CD14-positive monocyte (primary cell): ENCODE results near the gene MGARP. TPM values are rescaled to one million over a fixed set of nuclear protein-coding genes. Genes with fewer than 3 reads are reported as not detected.

Experiments
- DNase-seq, 3 donors: peaks; one replicate each; pipeline ENCODE4 v3.0.0-alpha.2; 2011 to 2022
- H2AFZ ChIP-seq: 2 replicates; pipeline ENCODE4 v1.6.0; 2012; ENCODE audit warnings: mild to moderate bottlenecking, low read depth, low read length, inconsistent platforms; ENCODE audit not compliant: insufficient read depth, poor library complexity, severe bottlenecking
- H3K27ac ChIP-seq, 2 donors: 1 replicate in 1 of 2; 2 replicates in 1 of 2; pipeline ENCODE4 v1.5.1; 2012 to 2013; ENCODE audit warnings: low read length in 2 of 2, control low read depth in 1 of 2, inconsistent platforms in 1 of 2, low read depth in 1 of 2, mild to moderate bottlenecking in 1 of 2
- H3K27me3 ChIP-seq, 2 donors: one replicate each; pipeline versions ENCODE4 v1.6.0 to v1.6.1; 2011 to 2013; ENCODE audit warnings: low read length in 2 of 2; ENCODE audit not compliant: control insufficient read depth in 2 of 2, insufficient read depth in 2 of 2
- H3K36me3 ChIP-seq, 2 donors: replicated peaks in 1 of 2; 1 replicate in 1 of 2; 2 replicates in 1 of 2; pipeline versions ENCODE4 v1.5.1 to v1.6.1; 2012 to 2013; ENCODE audit warnings: low read length in 2 of 2, control low read depth in 1 of 2, inconsistent platforms in 1 of 2, mild to moderate bottlenecking in 1 of 2; ENCODE audit not compliant: insufficient read depth in 2 of 2, control insufficient read depth in 1 of 2
- H3K4me1 ChIP-seq, 2 donors: 1 replicate in 1 of 2; 2 replicates in 1 of 2; pipeline versions ENCODE4 v1.5.1 to v1.6.1; 2012 to 2013; ENCODE audit warnings: low read length in 2 of 2, control low read depth in 1 of 2, inconsistent platforms in 1 of 2, mild to moderate bottlenecking in 1 of 2, moderate library complexity in 1 of 2; ENCODE audit not compliant: insufficient read depth in 2 of 2, control insufficient read depth in 1 of 2
- H3K4me2 ChIP-seq: replicated peaks from 2 replicates; pipeline ENCODE3; 2012; ENCODE audit warnings: low read length, moderate library complexity, mild to moderate bottlenecking; ENCODE audit not compliant: poor library complexity, severe bottlenecking; ENCODE audit errors: extremely low read depth
- H3K4me3 ChIP-seq, 3 experiments: fragments of 200-600 bp in 1 of 3; sonication (generic) in 1 of 3; replicated peaks in 1 of 3; 1 replicate in 2 of 3; 2 replicates in 1 of 3; pipeline ENCODE4 v1.5.1; 2011 to 2013; ENCODE audit warnings: low read length in 3 of 3, mild to moderate bottlenecking in 3 of 3, control low read depth in 2 of 3, low read depth in 2 of 3, inconsistent platforms in 1 of 3, moderate library complexity in 1 of 3
- H3K79me2 ChIP-seq: 2 replicates; pipeline ENCODE4 v1.6.0; 2012; ENCODE audit warnings: mild to moderate bottlenecking, control low read depth, inconsistent platforms, low read length, moderate library complexity; ENCODE audit not compliant: insufficient read depth
- H3K9ac ChIP-seq: 2 replicates; pipeline ENCODE4 v1.6.0; 2017; ENCODE audit warnings: low read length, mild to moderate bottlenecking; ENCODE audit not compliant: insufficient read depth, poor library complexity, severe bottlenecking
- H3K9me3 ChIP-seq, 2 donors: replicated peaks in 1 of 2; 1 replicate in 1 of 2; 2 replicates in 1 of 2; pipeline versions ENCODE4 v1.5.1 to v1.6.1; 2012 to 2013; ENCODE audit warnings: low read length in 2 of 2, control low read depth in 1 of 2; ENCODE audit not compliant: control insufficient read depth in 1 of 2, insufficient read depth in 1 of 2
- H4K20me1 ChIP-seq: 2 replicates; pipeline ENCODE4 v1.6.0; 2012; ENCODE audit warnings: mild to moderate bottlenecking, low read length, control low read depth, moderate library complexity; ENCODE audit not compliant: insufficient read depth
- H3K27ac Mint-ChIP-seq, 7 donors: one replicate each; pipeline ENCODE4 v1.8.0; 2020; ENCODE audit warnings: mild to moderate bottlenecking in 7 of 7, mixed read lengths in 7 of 7, moderate library complexity in 6 of 7, inconsistent platforms in 2 of 7
- H3K27me3 Mint-ChIP-seq, 3 donors: one replicate each; pipeline ENCODE4 v1.8.0; 2021 to 2022; ENCODE audit warnings: low read depth in 3 of 3, mild to moderate bottlenecking in 3 of 3, mixed read lengths in 3 of 3, moderate library complexity in 3 of 3, inconsistent platforms in 1 of 3
- H3K36me3 Mint-ChIP-seq, 2 donors: one replicate each; pipeline ENCODE4 v1.8.0; 2020; ENCODE audit warnings: mixed read lengths in 2 of 2, inconsistent platforms in 1 of 2, mild to moderate bottlenecking in 1 of 2
- H3K4me1 Mint-ChIP-seq: one replicate; pipeline ENCODE4 v1.8.0; 2020; ENCODE audit warnings: mild to moderate bottlenecking, mixed read lengths
- H3K4me3 Mint-ChIP-seq, 2 donors: one replicate each; pipeline ENCODE4 v1.8.0; 2020; ENCODE audit warnings: mild to moderate bottlenecking in 2 of 2, mixed read lengths in 2 of 2, moderate library complexity in 1 of 2
- H3K9me3 Mint-ChIP-seq, 7 donors: one replicate each; pipeline ENCODE4 v1.8.0; 2020 to 2022; ENCODE audit warnings: mixed read lengths in 7 of 7, mild to moderate bottlenecking in 6 of 7, moderate library complexity in 6 of 7, inconsistent platforms in 2 of 7
- WGBS: methylation state at CpG from one replicate; pipeline ENCODE4 v1.1.5; 2013; ENCODE audit warnings: missing lambda C conversion rate; ENCODE audit not compliant: insufficient coverage; 5-methylcytosine and 5-hydroxymethylcytosine counted together
- intact Hi-C, 2 donors: fragments of 100-400 bp; cut with micrococcal nuclease; formaldehyde crosslinking; loops; one replicate each; pipeline versions ENCODE4 v1.15.0 to v1.15.1; 2023
- polyA plus RNA-seq, 3 donors: library from polyadenylated mRNA; depleted of rRNA in 1 of 3; unstranded in 2 of 3; stranded (reverse) in 1 of 3; fragments of 300-500 nt in 2 of 3; fragments of >200 nt in 1 of 3; fragmentation: Illumina TruSeq in 2 of 3; gene quantifications; 1 replicate in 2 of 3; 2 replicates in 1 of 3; pipeline ENCODE4 v1.2.3, GENCODE V29; 2012 to 2021
- TF ChIP-seq, protein P1 (sequence below): fragments of 200-600 bp; IDR thresholded peaks from one replicate; pipeline ENCODE4 v1.8.0; 2022; ENCODE audit warnings: antibody characterized with exemption, mild to moderate bottlenecking

Gene MGARP
- polyA plus RNA-seq, 3 donors, result 0.19 TPM; not detected in 2

DNA sequence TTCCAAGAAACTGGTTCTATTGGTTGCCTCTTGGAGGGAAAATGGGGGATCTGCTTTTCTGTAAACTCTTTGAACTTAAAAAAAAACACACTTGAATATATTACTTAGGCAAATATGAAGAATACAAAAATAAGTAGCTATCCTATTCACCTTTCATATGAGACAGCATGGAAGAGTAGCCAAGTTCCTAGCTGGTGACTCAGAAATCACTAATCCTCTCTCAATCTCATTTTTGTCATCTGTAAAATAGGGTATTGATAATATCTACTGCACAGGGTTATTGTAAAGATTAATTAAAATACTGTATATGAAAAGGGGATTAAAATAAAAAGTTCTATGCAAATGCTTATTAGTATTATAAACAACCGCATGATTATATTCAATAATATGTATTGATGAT, 12.7 kb downstream of the MGARP start:
- Mint-ChIP-seq H3K4me3 (no peak overlapping the region), H3K4me1 (peaks cover 20% of the 10 kb centered on the region), H3K27me3 (no peaks in the 10 kb centered on the region), H3K36me3 (no peaks in the 10 kb centered on the region), H3K9me3 (peaks cover 0 to 2% (median 0%) of the 10 kb centered on the region in 7 donors), H3K27ac (no peak overlapping the region)
- Histone ChIP-seq H3K36me3 (no peaks in the 10 kb centered on the region), H2AFZ (no peak overlapping the region), H4K20me1 (no peaks in the 10 kb centered on the region), H3K27me3 (no peaks in the 10 kb centered on the region), H3K4me3 (no peak overlapping the region), H3K9ac (no peak overlapping the region), H3K79me2 (no peaks in the 10 kb centered on the region), H3K27ac (no peak overlapping the region), H3K4me2 (no peak overlapping the region), H3K9me3 (no peaks in the 10 kb centered on the region), H3K4me1 (peaks cover 8 to 14% of the 10 kb centered on the region in 2 donors)
- intact Hi-C loops, result no loop called here
- DNase-seq, result no peak
- WGBS, result no CpG with 5 or more reads among the region's 1 CpG
- TF ChIP-seq, protein P1, sequence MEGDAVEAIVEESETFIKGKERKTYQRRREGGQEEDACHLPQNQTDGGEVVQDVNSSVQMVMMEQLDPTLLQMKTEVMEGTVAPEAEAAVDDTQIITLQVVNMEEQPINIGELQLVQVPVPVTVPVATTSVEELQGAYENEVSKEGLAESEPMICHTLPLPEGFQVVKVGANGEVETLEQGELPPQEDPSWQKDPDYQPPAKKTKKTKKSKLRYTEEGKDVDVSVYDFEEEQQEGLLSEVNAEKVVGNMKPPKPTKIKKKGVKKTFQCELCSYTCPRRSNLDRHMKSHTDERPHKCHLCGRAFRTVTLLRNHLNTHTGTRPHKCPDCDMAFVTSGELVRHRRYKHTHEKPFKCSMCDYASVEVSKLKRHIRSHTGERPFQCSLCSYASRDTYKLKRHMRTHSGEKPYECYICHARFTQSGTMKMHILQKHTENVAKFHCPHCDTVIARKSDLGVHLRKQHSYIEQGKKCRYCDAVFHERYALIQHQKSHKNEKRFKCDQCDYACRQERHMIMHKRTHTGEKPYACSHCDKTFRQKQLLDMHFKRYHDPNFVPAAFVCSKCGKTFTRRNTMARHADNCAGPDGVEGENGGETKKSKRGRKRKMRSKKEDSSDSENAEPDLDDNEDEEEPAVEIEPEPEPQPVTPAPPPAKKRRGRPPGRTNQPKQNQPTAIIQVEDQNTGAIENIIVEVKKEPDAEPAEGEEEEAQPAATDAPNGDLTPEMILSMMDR, result no peak

DNA sequence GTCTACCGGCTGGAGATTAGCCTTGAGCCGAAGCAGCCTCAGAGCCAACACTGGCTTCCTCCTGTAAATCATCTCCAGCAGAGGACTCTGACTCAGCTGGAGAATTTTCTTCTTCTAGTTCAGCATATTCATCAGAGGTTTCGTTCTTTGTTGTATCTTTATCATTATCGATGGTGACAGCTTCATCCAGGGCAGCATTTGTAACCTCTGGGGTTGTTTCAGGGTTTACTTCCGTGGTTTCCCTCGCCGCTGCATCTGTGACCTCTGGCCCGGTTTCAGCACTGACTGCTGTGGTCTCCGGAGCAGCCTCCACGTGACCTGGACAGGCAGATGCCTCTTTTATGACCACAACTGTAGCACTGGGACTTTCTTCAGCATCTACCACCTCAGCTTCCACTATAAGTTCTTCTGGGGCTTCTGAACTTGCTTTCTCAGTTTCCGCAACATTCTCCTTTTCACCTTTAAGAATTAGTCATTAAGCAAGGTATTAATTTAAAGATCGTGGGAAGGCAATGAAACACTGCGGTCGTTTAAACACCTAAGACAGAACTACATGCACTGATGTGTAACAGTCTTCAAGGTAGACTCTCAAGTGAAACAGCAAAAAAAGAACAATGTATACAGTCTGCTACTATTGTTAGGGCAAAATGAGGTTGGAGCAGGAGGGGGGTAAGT, 13.3 kb downstream of the MGARP start:
- H3K27ac ChIP-seq, result peak overlapping the region in 1 of 2 donors; percentile 50
- peak overlapping the region; percentile 76 for H2AFZ ChIP-seq
- no peaks in the 10 kb centered on the region for H3K27me3 ChIP-seq

More for the DNA sequence above, 13.3 kb downstream of the MGARP start:
- H3K4me3 Mint-ChIP-seq, result peak overlapping the region; percentile 81 to 93
- TF ChIP-seq, protein P1, result no peak
- H3K36me3 Mint-ChIP-seq, result no peaks in the 10 kb centered on the region
- peak overlapping the region; percentile 7 to 67 (median 55) for H3K4me3 ChIP-seq
- peak overlapping the region in 5 of 7 donors; percentile 52 to 85 (median 79) for H3K27ac Mint-ChIP-seq
- peaks cover 0 to 2% (median 0%) of the 10 kb centered on the region in 7 donors for H3K9me3 Mint-ChIP-seq
- no peaks in the 10 kb centered on the region for H4K20me1 ChIP-seq
- DNase-seq, result peak; percentile 43 to 75 (median 49)
- H3K36me3 ChIP-seq, result no peaks in the 10 kb centered on the region
- H3K9ac ChIP-seq, result no peak overlapping the region
- H3K9me3 ChIP-seq, result no peaks in the 10 kb centered on the region
- H3K79me2 ChIP-seq, result no peaks in the 10 kb centered on the region
- H3K4me1 Mint-ChIP-seq, result peaks cover 20% of the 10 kb centered on the region
- 0% methylated on average over 8 of the region's 14 CpGs for WGBS
- no peaks in the 10 kb centered on the region for H3K27me3 Mint-ChIP-seq
- intact Hi-C loops, result no loop called here
- peak overlapping the region; percentile 62 for H3K4me2 ChIP-seq
- peaks cover 8 to 14% of the 10 kb centered on the region in 2 donors for H3K4me1 ChIP-seq
